ENCODE data around the gene TYMS. TPM values are rescaled to one million over a fixed set of nuclear protein-coding genes. Genes with fewer than 3 reads are reported as not detected.

Gene TYMS
- total RNA-seq, 4 donors from 2014 or later, result 6.7 to 29.6 (median 21.3) TPM

- Histone ChIP-seq H3K4me3 (no peak overlapping the region), H3K36me3 (peaks cover 0 to 46% (median 4%) of the 10 kb centered on the region in 3 donors), H3K9me3 (no peaks in the 10 kb centered on the region), H3K27ac (no peak overlapping the region), H3K4me1 (no peaks in the 10 kb centered on the region), H3K27me3 (no peaks in the 10 kb centered on the region)
- intact Hi-C loops (cut with DNase I), result no loop called here
- no peak for TF ChIP-seq POLR2A (IDR thresholded peaks at IDR 0.05)
- no peak for TF ChIP-seq CTCF (IDR thresholded peaks at IDR 0.05)
- no peak for DNase-seq
- 58 to 69% methylated on average over 1 of the region's 1 CpG for WGBS, 2 donors
Observed at GRCh38 chr18:668260-668659, 10.8 kb downstream of the TYMS start.

- H3K27me3 ChIP-seq, result no peaks in the 10 kb centered on the region
- WGBS, 2 donors, result 90 to 91% methylated on average over 5 to 7 of the region's 8 CpGs
- intact Hi-C loops (cut with DNase I), result no loop called here
- no peak for DNase-seq
- H3K9me3 ChIP-seq, result no peaks in the 10 kb centered on the region
- H3K27ac ChIP-seq, result no peak overlapping the region
- TF ChIP-seq POLR2A (IDR thresholded peaks at IDR 0.05) (no peak), CTCF (IDR thresholded peaks at IDR 0.05) (no peak)
- no peak overlapping the region for H3K4me3 ChIP-seq
- H3K4me1 ChIP-seq, result no peaks in the 10 kb centered on the region
- peaks cover 0 to 55% (median 4%) of the 10 kb centered on the region in 3 donors for H3K36me3 ChIP-seq
Observed at GRCh38 chr18:669077-669476, 11.6 kb downstream of the TYMS start.

GRCh38 chr18:670522-670921 lies 13.1 kb downstream of the TYMS start:
- TF ChIP-seq POLR2A (IDR thresholded peaks at IDR 0.05) (no peak), CTCF (IDR thresholded peaks at IDR 0.05) (no peak)
- H3K9me3 ChIP-seq, result no peaks in the 10 kb centered on the region
- no peaks in the 10 kb centered on the region for H3K4me1 ChIP-seq
- 90 to 91% methylated on average over 10 to 11 of the region's 11 CpGs for WGBS, 2 donors
- intact Hi-C loops (cut with DNase I), result no loop called here
- no peak overlapping the region for H3K4me3 ChIP-seq
- no peaks in the 10 kb centered on the region for H3K27me3 ChIP-seq
- DNase-seq, result no peak
- H3K27ac ChIP-seq, result no peak overlapping the region
- H3K36me3 ChIP-seq, result peaks cover 0 to 69% (median 4%) of the 10 kb centered on the region in 3 donors

GRCh38 chr18:671405-671804 lies 14.0 kb downstream of the TYMS start:
- TF ChIP-seq CTCF (IDR thresholded peaks at IDR 0.05), result no peak
- no peak for TF ChIP-seq POLR2A (IDR thresholded peaks at IDR 0.05)
- Histone ChIP-seq H3K4me1 (no peaks in the 10 kb centered on the region), H3K27ac (no peak overlapping the region), H3K27me3 (no peaks in the 10 kb centered on the region), H3K36me3 (peaks cover 0 to 78% (median 4%) of the 10 kb centered on the region in 3 donors), H3K4me3 (no peak overlapping the region), H3K9me3 (no peaks in the 10 kb centered on the region)
- DNase-seq, result no peak
- WGBS, 2 donors, result 77 to 100% methylated on average over 1 of the region's 1 CpG
- intact Hi-C loops (cut with DNase I), result no loop called here

- TF ChIP-seq POLR2A (IDR thresholded peaks at IDR 0.05) (no peak), CTCF (IDR thresholded peaks at IDR 0.05) (no peak)
- H3K4me3 ChIP-seq, result no peak overlapping the region
- H3K27ac ChIP-seq, result no peak overlapping the region
- 72 to 84% methylated on average over 3 of the region's 3 CpGs for WGBS, 2 donors
- DNase-seq, result no peak
- no peaks in the 10 kb centered on the region for H3K9me3 ChIP-seq
- peaks cover 0 to 97% (median 9%) of the 10 kb centered on the region in 3 donors for H3K36me3 ChIP-seq
- intact Hi-C loops (cut with DNase I), result no loop called here
- H3K4me1 ChIP-seq, result no peaks in the 10 kb centered on the region
- H3K27me3 ChIP-seq, result no peaks in the 10 kb centered on the region
Observed at GRCh38 chr18:673317-673716, 15.9 kb downstream of the TYMS start.

All from esophagus squamous epithelium (tissue), 5 donors.